Keratinocyte (primary cell): Measurements from ENCODE around the gene SATB2.

Experiments used
- CTCF ChIP-seq, 3 experiments: IDR thresholded peaks in 1 of 3; conservative IDR thresholded peaks in 1 of 3; optimal IDR thresholded peaks in 1 of 3; 2 replicates in 2 of 3; 3 replicates in 1 of 3; pipeline versions ENCODE3 to v1.5.1; 2011; ENCODE audit warnings: low read length in 3 of 3, mild to moderate bottlenecking in 3 of 3, moderate library complexity in 2 of 3, control low read depth in 1 of 3, inconsistent platforms in 1 of 3; ENCODE audit not compliant: insufficient read depth in 2 of 3; ENCODE audit errors: extremely low read depth in 1 of 3
- EZH2 ChIP-seq: IDR thresholded peaks from one replicate; pipeline ENCODE4 v1.6.1; 2012; ENCODE audit warnings: inconsistent platforms, mild to moderate bottlenecking, low read length, moderate library complexity

DNA sequence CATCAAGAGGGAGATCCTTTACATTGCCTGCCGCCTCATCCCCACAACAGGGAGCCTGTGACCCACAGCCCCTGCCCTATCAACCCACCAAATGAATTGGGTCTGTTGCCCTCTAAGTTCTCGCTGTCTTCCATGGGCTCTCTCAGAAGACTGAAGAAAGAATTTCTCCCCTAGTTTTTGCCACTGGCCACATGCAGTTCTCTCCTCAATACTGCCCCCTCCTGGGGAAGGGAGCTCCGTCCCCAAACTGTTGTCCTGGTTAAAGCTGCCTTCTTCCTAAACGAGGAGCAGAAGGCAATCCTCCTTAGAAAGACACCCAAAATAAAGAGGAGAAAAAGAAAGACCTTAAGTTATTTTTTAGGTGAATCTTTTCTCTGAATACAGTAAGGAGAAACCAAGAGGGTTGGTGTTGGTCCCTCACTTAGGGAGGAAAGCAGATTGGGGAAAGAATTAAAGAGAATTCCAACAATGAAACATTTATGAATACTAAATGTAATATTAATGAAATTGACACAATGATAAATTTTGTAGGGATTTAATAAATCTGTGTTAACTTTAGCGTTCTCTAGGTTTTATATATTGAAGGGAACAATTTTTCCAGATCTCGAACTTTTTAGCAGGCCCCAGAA is 31.1 kb upstream of the SATB2 start:
- TF ChIP-seq CTCF (optimal IDR thresholded peaks at IDR 0.05 in 1 of 3, IDR thresholded peaks at IDR 0.05 in 1 of 3, conservative IDR thresholded peaks at IDR 0.05 in 1 of 3; ENCODE audit: extremely low read depth in 1 of 3, insufficient read depth in 2 of 3, low read length in 3 of 3) (peak; percentile 66 to 82 (median 73)), EZH2 (no peak)
